ENCODE data around the gene KSR2.

The KSR2 gene

GRCh38 chr12:117437516-117438255 lies 531.1 kb downstream of the KSR2 start:
- no peak for DNase-seq

GRCh38 chr12:117433878-117434277 lies 534.9 kb downstream of the KSR2 start:
- DNase-seq, result no peak

- DNase-seq, result no peak
Measured at GRCh38 chr12:117430246-117430645, 538.5 kb downstream of the KSR2 start.

- no peak for DNase-seq
Measured at GRCh38 chr12:117427211-117427610, 541.6 kb downstream of the KSR2 start.

GRCh38 chr12:117421987-117422386 lies 546.8 kb downstream of the KSR2 start:
- DNase-seq, result no peak

- DNase-seq, result no peak
Measured at GRCh38 chr12:117421068-117421752, 547.6 kb downstream of the KSR2 start.

- DNase-seq, result no peak
Measured at GRCh38 chr12:117417004-117417403, 551.8 kb downstream of the KSR2 start.

GRCh38 chr12:117412465-117413188 lies 556.2 kb downstream of the KSR2 start:
- no peak for DNase-seq

- DNase-seq, result no peak
Measured at GRCh38 chr12:117409286-117409685, 559.5 kb downstream of the KSR2 start.

- no peak for DNase-seq
Measured at GRCh38 chr12:117408161-117408791, 560.5 kb downstream of the KSR2 start.

GRCh38 chr12:117404940-117405339 lies 563.9 kb downstream of the KSR2 start:
- no peak for DNase-seq

GRCh38 chr12:117404203-117404853 lies 564.5 kb downstream of the KSR2 start:
- no peak for DNase-seq

GRCh38 chr12:117403586-117404139 lies 565.1 kb downstream of the KSR2 start:
- no peak for DNase-seq

All from activated gamma-delta T cell treated with Interleukin-2 at 50 U/mL for 16 hours (primary cell).